Lung (tissue), 12 donors: Measurements from ENCODE around the gene MDM1. TPM values are rescaled to one million over a fixed set of nuclear protein-coding genes. Genes with fewer than 3 reads are reported as not detected.

Experiments used
- ATAC-seq: fragments of 200-7000 bp; cut with Tn5 transposase; one replicate; pipeline ENCODE4 v1.9.1; 2020; ENCODE audit warnings: moderate number of reproducible peaks; ENCODE audit not compliant: insufficient read depth, low FRiP score
- DNase-seq, 3 donors: peaks; one replicate each; pipeline ENCODE4 v3.0.0-alpha.2; 2013 to 2017
- H3K27ac ChIP-seq, 2 donors: one replicate each; pipeline ENCODE4 v1.5.1; 2013; ENCODE audit warnings: mild to moderate bottlenecking in 2 of 2, moderate library complexity in 2 of 2, control low read depth in 1 of 2, inconsistent platforms in 1 of 2, low read depth in 1 of 2, low read length in 1 of 2
- H3K27me3 ChIP-seq, 3 donors: one replicate each; pipeline ENCODE4 v1.5.1; 2013; ENCODE audit warnings: low read length in 2 of 3; ENCODE audit not compliant: control insufficient read depth in 3 of 3, insufficient read depth in 3 of 3
- H3K36me3 ChIP-seq, 4 donors: one replicate each; pipeline ENCODE4 v1.5.1; 2013; ENCODE audit warnings: low read length in 4 of 4, mild to moderate bottlenecking in 1 of 4, moderate library complexity in 1 of 4; ENCODE audit not compliant: control insufficient read depth in 4 of 4, insufficient read depth in 4 of 4
- H3K4me1 ChIP-seq, 5 donors: one replicate each; pipeline ENCODE4 v1.5.1; 2013; ENCODE audit warnings: low read length in 5 of 5, mild to moderate bottlenecking in 2 of 5, moderate library complexity in 1 of 5; ENCODE audit not compliant: control insufficient read depth in 5 of 5, insufficient read depth in 5 of 5
- H3K4me3 ChIP-seq: one replicate; pipeline ENCODE4 v1.5.1; 2013; ENCODE audit warnings: mild to moderate bottlenecking, control low read depth, moderate library complexity
- H3K9ac ChIP-seq, 2 donors: one replicate each; pipeline ENCODE4 v1.5.1; 2013; ENCODE audit warnings: low read length in 2 of 2, control low read depth in 1 of 2; ENCODE audit not compliant: insufficient read depth in 1 of 2
- H3K9me3 ChIP-seq, 4 donors: one replicate each; pipeline ENCODE4 v1.5.1; 2013; ENCODE audit warnings: low read length in 3 of 4, mild to moderate bottlenecking in 1 of 4, moderate library complexity in 1 of 4; ENCODE audit not compliant: control insufficient read depth in 4 of 4, insufficient read depth in 3 of 4
- WGBS, 2 donors: extraction: QIAGEN DNeasy Blood & Tissue Kit; methylation state at CpG; one replicate each; pipeline ENCODE4 v1.1.7; 2013; 5-methylcytosine and 5-hydroxymethylcytosine counted together
- polyA plus RNA-seq, 2 donors: library from polyadenylated mRNA; stranded (reverse); fragments of 200-250 nt; gene quantifications; one replicate each; pipeline ENCODE4 v1.2.1, GENCODE V29; 2013
- total RNA-seq, 2 donors: library from RNA; depleted of rRNA in 1 of 2; stranded (reverse); fragments of >200 nt in 1 of 2; gene quantifications; one replicate each; pipeline ENCODE4 v1.2.1, GENCODE V29; 2014 to 2021
- TF ChIP-seq, protein P1 (sequence below): IDR thresholded peaks from 2 replicates; pipeline ENCODE4 v1.5.1; 2012; ENCODE audit warnings: mild to moderate bottlenecking; ENCODE audit errors: control extremely low read depth, extremely low read depth
- donor health status: control.
- donor health status: control.
- donor health status: Bipolar disorder and iron deficiency.
- donor health status: healthy.
- donor health status: DM: yes; HTN: yes; CAD: no.

The MDM1 gene
- total and polyA plus RNA-seq, 4 donors = 6.7 to 29.7 (median 12.4) TPM

DNA sequence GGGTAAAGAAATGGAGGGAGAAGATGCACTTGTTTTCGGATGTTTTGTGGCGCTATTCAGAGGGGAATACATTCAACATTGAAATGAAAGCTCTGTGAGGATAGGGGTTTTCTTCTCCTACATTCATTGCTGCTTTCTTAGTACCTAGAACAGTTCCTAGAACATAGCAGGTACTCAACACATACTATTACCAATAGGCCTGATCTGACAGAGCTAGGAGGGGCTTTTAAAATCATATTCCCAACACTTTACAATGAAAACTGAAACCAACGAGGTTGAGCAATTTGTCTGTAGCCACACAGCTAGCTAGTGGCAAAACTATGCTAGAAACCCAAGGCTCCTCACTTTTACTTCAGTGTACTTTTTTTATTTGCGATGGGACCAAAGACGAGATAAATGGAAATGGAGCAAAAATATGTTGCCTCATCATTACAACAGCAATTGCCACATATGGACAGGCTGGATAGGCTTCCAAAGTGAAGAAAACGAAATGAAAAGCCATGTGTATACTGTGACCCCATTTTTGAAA, 55.7 kb downstream of the MDM1 start:
- TF ChIP-seq, protein P1, sequence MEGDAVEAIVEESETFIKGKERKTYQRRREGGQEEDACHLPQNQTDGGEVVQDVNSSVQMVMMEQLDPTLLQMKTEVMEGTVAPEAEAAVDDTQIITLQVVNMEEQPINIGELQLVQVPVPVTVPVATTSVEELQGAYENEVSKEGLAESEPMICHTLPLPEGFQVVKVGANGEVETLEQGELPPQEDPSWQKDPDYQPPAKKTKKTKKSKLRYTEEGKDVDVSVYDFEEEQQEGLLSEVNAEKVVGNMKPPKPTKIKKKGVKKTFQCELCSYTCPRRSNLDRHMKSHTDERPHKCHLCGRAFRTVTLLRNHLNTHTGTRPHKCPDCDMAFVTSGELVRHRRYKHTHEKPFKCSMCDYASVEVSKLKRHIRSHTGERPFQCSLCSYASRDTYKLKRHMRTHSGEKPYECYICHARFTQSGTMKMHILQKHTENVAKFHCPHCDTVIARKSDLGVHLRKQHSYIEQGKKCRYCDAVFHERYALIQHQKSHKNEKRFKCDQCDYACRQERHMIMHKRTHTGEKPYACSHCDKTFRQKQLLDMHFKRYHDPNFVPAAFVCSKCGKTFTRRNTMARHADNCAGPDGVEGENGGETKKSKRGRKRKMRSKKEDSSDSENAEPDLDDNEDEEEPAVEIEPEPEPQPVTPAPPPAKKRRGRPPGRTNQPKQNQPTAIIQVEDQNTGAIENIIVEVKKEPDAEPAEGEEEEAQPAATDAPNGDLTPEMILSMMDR = no peak
- 68 to 82% methylated on average over 6 of the region's 6 CpGs for WGBS, 2 donors

DNA sequence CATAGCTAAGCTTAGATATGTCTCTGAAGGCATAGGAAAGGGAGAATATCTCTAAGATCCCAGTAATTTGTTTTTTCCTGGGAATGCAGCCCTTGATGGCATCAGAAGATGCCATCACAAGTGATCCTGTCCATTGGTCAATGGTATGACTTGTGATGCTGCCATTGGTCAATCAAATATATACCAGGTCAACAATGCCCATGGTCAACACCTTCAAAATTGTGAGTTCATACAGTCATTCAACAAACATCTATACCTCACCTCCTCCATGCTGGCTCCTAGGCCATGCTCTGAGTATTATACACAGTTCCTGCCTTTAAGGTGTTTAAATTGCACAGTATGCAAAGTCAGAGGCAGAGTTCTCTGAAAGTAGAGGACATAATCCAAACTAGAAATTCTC, 59.4 kb downstream of the MDM1 start:
- no peak for DNase-seq
- no peaks in the 10 kb centered on the region for H3K27me3 ChIP-seq
- H3K9me3 ChIP-seq = no peaks in the 10 kb centered on the region
- TF ChIP-seq, protein P1 = no peak
- H3K4me1 ChIP-seq = peaks cover 0 to 6% (median 0%) of the 10 kb centered on the region in 5 donors
- no peaks in the 10 kb centered on the region for H3K36me3 ChIP-seq
- no peak overlapping the region for H3K27ac ChIP-seq
- H3K4me3 ChIP-seq = no peak overlapping the region
- ATAC-seq = no peak
- no peak overlapping the region for H3K9ac ChIP-seq

More for the DNA sequence above, 55.7 kb downstream of the MDM1 start:
- no peak for DNase-seq
- Histone ChIP-seq H3K36me3 (no peaks in the 10 kb centered on the region), H3K4me1 (peaks cover 0 to 12% (median 0%) of the 10 kb centered on the region in 5 donors), H3K27ac (no peak overlapping the region), H3K9ac (no peak overlapping the region), H3K9me3 (no peaks in the 10 kb centered on the region), H3K27me3 (no peaks in the 10 kb centered on the region), H3K4me3 (no peak overlapping the region)
- no peak for ATAC-seq

DNA sequence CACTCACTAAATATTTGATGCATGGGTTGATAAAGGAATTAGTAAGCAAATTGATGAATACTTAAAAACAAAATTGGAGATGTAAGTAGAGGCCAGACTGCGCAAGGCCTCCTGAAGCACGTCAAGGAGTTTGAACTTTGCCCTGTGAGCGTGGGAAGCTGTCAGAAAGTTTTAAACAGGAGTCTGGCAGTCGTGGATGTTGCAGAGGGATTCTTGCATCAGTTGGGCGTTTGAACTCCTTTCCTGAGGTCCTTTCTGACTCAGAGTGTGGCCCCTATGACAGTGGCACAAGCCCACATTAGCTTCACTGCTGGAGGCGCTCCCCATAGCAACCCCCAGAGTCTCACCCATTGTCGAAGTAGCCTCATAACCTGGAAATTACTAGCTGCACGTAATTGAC, 60.8 kb downstream of the MDM1 start:
- Histone ChIP-seq H3K27me3 (no peaks in the 10 kb centered on the region), H3K4me3 (no peak overlapping the region), H3K27ac (no peak overlapping the region), H3K36me3 (no peaks in the 10 kb centered on the region), H3K9ac (no peak overlapping the region), H3K4me1 (peaks cover 0 to 6% (median 0%) of the 10 kb centered on the region in 5 donors), H3K9me3 (no peaks in the 10 kb centered on the region)
- WGBS, 2 donors = 60% methylated on average over 8 of the region's 8 CpGs
- ATAC-seq (no peak), DNase-seq (peak in 2 of 3 donors; percentile 17 to 38)
- TF ChIP-seq, protein P1 = no peak

DNA sequence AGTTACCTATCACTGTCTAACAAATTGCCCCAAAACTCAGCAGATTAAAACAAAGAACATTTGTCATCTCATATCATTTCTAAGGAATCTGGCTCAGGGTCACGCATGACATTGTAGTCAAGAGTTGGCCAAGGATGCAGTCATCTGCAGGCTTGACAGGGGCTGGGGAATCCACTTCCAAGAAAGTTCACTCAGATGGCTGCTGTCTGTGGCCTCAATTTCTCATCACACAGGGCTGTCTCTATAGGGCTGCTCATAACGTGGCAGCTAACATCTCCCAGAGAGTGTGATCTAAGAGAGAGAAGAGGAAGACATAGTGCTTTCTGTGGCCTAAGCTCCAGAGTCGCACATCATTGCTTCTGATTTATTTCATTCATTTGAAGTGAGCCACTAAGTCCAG, 61.8 kb downstream of the MDM1 start:
- TF ChIP-seq, protein P1 = no peak
- H3K9ac ChIP-seq = no peak overlapping the region
- peaks cover 0 to 6% (median 0%) of the 10 kb centered on the region in 5 donors for H3K4me1 ChIP-seq
- no peak for DNase-seq
- no peak for ATAC-seq
- 85 to 92% methylated on average over 3 of the region's 3 CpGs for WGBS, 2 donors
- no peaks in the 10 kb centered on the region for H3K9me3 ChIP-seq
- H3K36me3 ChIP-seq = no peaks in the 10 kb centered on the region
- no peak overlapping the region for H3K27ac ChIP-seq
- H3K27me3 ChIP-seq = no peaks in the 10 kb centered on the region
- no peak overlapping the region for H3K4me3 ChIP-seq
